Mesenchymal stem cell (in vitro differentiated cells and primary cell): ENCODE data around the gene LLGL2.
A peak's percentile ranks its signal among the peaks of the same experiment; 100 is the strongest.
"Not testable (repeated sequence)": the region's sequence is repeated elsewhere in the genome, so short reads cannot be mapped to it uniquely, and the experiment has no call there.

Source experiments
- DNase-seq: peaks from one replicate; pipeline ENCODE4 v3.0.0-alpha.2; 2013
- H2AFZ ChIP-seq: one replicate; pipeline ENCODE4 v1.6.1; 2013; ENCODE audit warnings: low read depth, mild to moderate bottlenecking, control low read depth, inconsistent platforms, low read length, moderate library complexity
- H2AK5ac ChIP-seq: 2 replicates; pipeline ENCODE4 v1.6.1; 2013; ENCODE audit warnings: low read length, moderate library complexity, mild to moderate bottlenecking, inconsistent platforms; ENCODE audit not compliant: severe bottlenecking
- H2BK120ac ChIP-seq: one replicate; pipeline ENCODE4 v1.6.1; 2013; ENCODE audit warnings: low read depth, mild to moderate bottlenecking, inconsistent platforms, low read length, moderate library complexity
- H2BK12ac ChIP-seq, 2 experiments: one replicate each; pipeline ENCODE4 v1.6.1; 2013; ENCODE audit warnings: inconsistent platforms in 2 of 2, low read length in 2 of 2, mild to moderate bottlenecking in 2 of 2, moderate library complexity in 2 of 2, control low read depth in 1 of 2
- H2BK15ac ChIP-seq: one replicate; pipeline ENCODE4 v1.6.1; 2013; ENCODE audit warnings: mild to moderate bottlenecking, low read depth, inconsistent platforms; ENCODE audit not compliant: poor library complexity, severe bottlenecking
- H2BK5ac ChIP-seq: 2 replicates; pipeline ENCODE4 v1.6.1; 2013; ENCODE audit warnings: low read depth, mild to moderate bottlenecking, low read length, control low read depth, inconsistent platforms; ENCODE audit not compliant: poor library complexity, severe bottlenecking
- H3K14ac ChIP-seq, 2 experiments: one replicate each; pipeline ENCODE4 v1.6.1; 2013; ENCODE audit warnings: inconsistent platforms in 2 of 2, low read length in 2 of 2, control low read depth in 1 of 2, mild to moderate bottlenecking in 1 of 2, moderate library complexity in 1 of 2
- H3K18ac ChIP-seq, 2 experiments: one replicate each; pipeline ENCODE4 v1.6.1; 2013; ENCODE audit warnings: inconsistent platforms in 2 of 2, low read length in 2 of 2, control low read depth in 1 of 2, low read depth in 1 of 2, mild to moderate bottlenecking in 1 of 2
- H3K23ac ChIP-seq, 2 experiments: one replicate each; pipeline ENCODE4 v1.6.1; 2013; ENCODE audit warnings: inconsistent platforms in 2 of 2, low read length in 2 of 2, mild to moderate bottlenecking in 2 of 2, moderate library complexity in 2 of 2, control low read depth in 1 of 2
- H3K27ac ChIP-seq: 2 replicates; pipeline ENCODE4 v1.5.1; 2013; ENCODE audit warnings: mild to moderate bottlenecking, moderate library complexity, low read length, control low read depth, inconsistent platforms; ENCODE audit not compliant: poor library complexity, severe bottlenecking
- H3K27me3 ChIP-seq, 2 experiments: 2 replicates each; pipeline versions ENCODE4 v1.6.1 to v1.7.0; 2013; ENCODE audit warnings: low read length in 2 of 2, mild to moderate bottlenecking in 2 of 2, moderate library complexity in 2 of 2, control low read depth in 1 of 2, inconsistent platforms in 1 of 2; ENCODE audit not compliant: control insufficient read depth in 1 of 2, insufficient read depth in 1 of 2
- H3K36me3 ChIP-seq, 2 experiments: 2 replicates each; pipeline versions ENCODE4 v1.6.1 to v1.7.0; 2013; ENCODE audit warnings: low read length in 2 of 2, control low read depth in 1 of 2, inconsistent platforms in 1 of 2, low read depth in 1 of 2, mild to moderate bottlenecking in 1 of 2; ENCODE audit not compliant: insufficient read depth in 2 of 2, control insufficient read depth in 1 of 2
- H3K4ac ChIP-seq, 2 experiments: one replicate each; pipeline ENCODE4 v1.6.1; 2013; ENCODE audit warnings: inconsistent platforms in 2 of 2, low read length in 2 of 2, mild to moderate bottlenecking in 2 of 2, moderate library complexity in 2 of 2, control low read depth in 1 of 2, low read depth in 1 of 2
- H3K4me1 ChIP-seq: 2 replicates; pipeline ENCODE4 v1.6.1; 2013; ENCODE audit warnings: low read depth, low read length, control low read depth; ENCODE audit not compliant: control insufficient read depth, insufficient read depth
- H3K4me2 ChIP-seq: 2 replicates; pipeline ENCODE4 v1.6.1; 2013; ENCODE audit warnings: low read length, mild to moderate bottlenecking, inconsistent platforms; ENCODE audit not compliant: poor library complexity, severe bottlenecking
- H3K4me3 ChIP-seq, 2 experiments: 2 replicates each; pipeline versions ENCODE4 v1.5.1 to v1.7.0; 2013; ENCODE audit warnings: low read length in 2 of 2, mild to moderate bottlenecking in 2 of 2, control low read depth in 1 of 2, low read depth in 1 of 2; ENCODE audit not compliant: insufficient read depth in 1 of 2
- H3K79me1 ChIP-seq: replicated peaks from 2 replicates; pipeline ENCODE4 v1.6.1; 2013; ENCODE audit warnings: mild to moderate bottlenecking, control low read depth, low read length, inconsistent platforms; ENCODE audit not compliant: poor library complexity, severe bottlenecking
- H3K9ac ChIP-seq: 2 replicates; pipeline ENCODE4 v1.7.0; 2013; ENCODE audit warnings: mild to moderate bottlenecking, low read length, moderate library complexity
- H3K9me3 ChIP-seq: 2 replicates; pipeline ENCODE4 v1.7.0; 2013; ENCODE audit warnings: mild to moderate bottlenecking, low read length; ENCODE audit not compliant: control insufficient read depth
- H4K8ac ChIP-seq: one replicate; pipeline ENCODE4 v1.6.1; 2013; ENCODE audit warnings: inconsistent platforms, mild to moderate bottlenecking, low read length, moderate library complexity
- H4K91ac ChIP-seq: one replicate; pipeline ENCODE4 v1.6.1; 2013; ENCODE audit warnings: mild to moderate bottlenecking, low read length, inconsistent platforms
- WGBS: methylation state at CpG from one replicate; pipeline ENCODE4 v1.1.7; 2013; ENCODE audit warnings: mixed read lengths; 5-methylcytosine and 5-hydroxymethylcytosine counted together

LLGL2 gene

GRCh38 chr17:75518983-75519537 is 6.4 kb upstream of the LLGL2 start:
- no peak for DNase-seq
- Histone ChIP-seq H3K4me1 (peaks cover 19% of the 10 kb centered on the region), H2BK15ac (no peak overlapping the region), H2BK5ac (no peak overlapping the region), H3K27ac (no peak overlapping the region), H3K4me2 (no peak overlapping the region), H3K36me3 (peaks cover 10 to 32% of the 10 kb centered on the region in 2 experiments), H4K91ac (no peak overlapping the region), H3K9me3 (no peaks in the 10 kb centered on the region), H3K27me3 (no peaks in the 10 kb centered on the region), H3K23ac (no peak overlapping the region), H3K79me1 (peaks cover 19% of the 10 kb centered on the region), H2AFZ (no peak overlapping the region), H2BK120ac (no peak overlapping the region), H2BK12ac (no peak overlapping the region), H3K9ac (no peak overlapping the region), H3K18ac (no peak overlapping the region), H2AK5ac (no peak overlapping the region), H3K14ac (no peak overlapping the region), H4K8ac (no peak overlapping the region), H3K4ac (no peak overlapping the region), H3K4me3 (no peak overlapping the region)
- WGBS: 92% methylated on average over 7 of the region's 9 CpGs

GRCh38 chr17:75520413-75520812 is 5.1 kb upstream of the LLGL2 start:
- H3K9ac ChIP-seq, H3K23ac ChIP-seq, H2AK5ac ChIP-seq, H2BK12ac ChIP-seq, H3K18ac ChIP-seq, H4K91ac ChIP-seq, H3K14ac ChIP-seq, DNase-seq, H3K27ac ChIP-seq, H3K9me3 ChIP-seq, H3K4ac ChIP-seq, H3K4me2 ChIP-seq, H2AFZ ChIP-seq, H3K27me3 ChIP-seq, H2BK120ac ChIP-seq, H2BK15ac ChIP-seq, H3K4me3 ChIP-seq, H4K8ac ChIP-seq, H2BK5ac ChIP-seq: not testable (repeated sequence)
- peaks cover 10 to 40% of the 10 kb centered on the region in 2 experiments for H3K36me3 ChIP-seq
- H3K4me1 ChIP-seq: peaks cover 18% of the 10 kb centered on the region
- peaks cover 15% of the 10 kb centered on the region for H3K79me1 ChIP-seq
- 90% methylated on average over 8 of the region's 8 CpGs for WGBS

GRCh38 chr17:75521290-75521689 is 4.2 kb upstream of the LLGL2 start:
- H4K91ac ChIP-seq: no peak overlapping the region
- no peak overlapping the region for H4K8ac ChIP-seq
- no peak overlapping the region for H3K4me2 ChIP-seq
- no peak overlapping the region for H2AK5ac ChIP-seq
- no peak overlapping the region for H3K18ac ChIP-seq
- H3K4me3 ChIP-seq: no peak overlapping the region
- no peak overlapping the region for H2BK120ac ChIP-seq
- no peak overlapping the region for H2BK5ac ChIP-seq
- WGBS: 90% methylated on average over 6 of the region's 8 CpGs
- H2AFZ ChIP-seq: no peak overlapping the region
- H2BK15ac ChIP-seq: no peak overlapping the region
- H3K4ac ChIP-seq: no peak overlapping the region
- H3K9me3 ChIP-seq: no peaks in the 10 kb centered on the region
- H3K36me3 ChIP-seq: peaks cover 10 to 40% of the 10 kb centered on the region in 2 experiments
- peaks cover 3 to 12% of the 10 kb centered on the region in 2 experiments for H3K27me3 ChIP-seq
- DNase-seq: no peak
- H3K79me1 ChIP-seq: peaks cover 15% of the 10 kb centered on the region
- no peak overlapping the region for H3K14ac ChIP-seq
- H3K4me1 ChIP-seq: peaks cover 22% of the 10 kb centered on the region
- no peak overlapping the region for H3K9ac ChIP-seq
- no peak overlapping the region for H3K23ac ChIP-seq
- H3K27ac ChIP-seq: no peak overlapping the region
- H2BK12ac ChIP-seq: no peak overlapping the region

- Histone ChIP-seq H3K79me1 (peaks cover 10% of the 10 kb centered on the region), H3K9me3 (no peaks in the 10 kb centered on the region), H4K91ac (no peak overlapping the region), H3K4ac (no peak overlapping the region), H3K9ac (no peak overlapping the region), H3K4me2 (no peak overlapping the region), H2BK15ac (no peak overlapping the region), H3K4me1 (peaks cover 22% of the 10 kb centered on the region), H3K4me3 (no peak overlapping the region), H3K14ac (no peak overlapping the region), H3K23ac (no peak overlapping the region), H2BK12ac (no peak overlapping the region), H3K27ac (no peak overlapping the region), H3K18ac (no peak overlapping the region), H2BK5ac (no peak overlapping the region), H4K8ac (no peak overlapping the region), H2BK120ac (no peak overlapping the region), H2AK5ac (no peak overlapping the region), H3K36me3 (peaks cover 10 to 40% of the 10 kb centered on the region in 2 experiments), H2AFZ (no peak overlapping the region), H3K27me3 (peaks cover 12 to 20% of the 10 kb centered on the region in 2 experiments)
- 94% methylated on average over 31 of the region's 33 CpGs for WGBS
- peak; percentile 43 for DNase-seq
These were observed 3.4 kb upstream of the LLGL2 start for GRCh38 chr17:75521951-75522727.
